NOMO-1 treated with DMSO at 0.1 percent for 48 hours (cell line): ENCODE results near the gene PRDM1.
A peak's percentile ranks its signal among the peaks of the same experiment; 100 is the strongest.

Source experiments
- DNase-seq: peaks from one replicate; lab custom pipeline; 2025; ENCODE audit not compliant: unreplicated experiment; lab: John Stamatoyannopoulos, UW

The PRDM1 gene

GRCh38 chr6:106069478-106069877 lies 16.7 kb upstream of the PRDM1 start:
- DNase-seq: no peak

- no peak for DNase-seq
These were observed 15.5 kb upstream of the PRDM1 start for GRCh38 chr6:106070636-106071035.

GRCh38 chr6:106072501-106073090 lies 13.5 kb upstream of the PRDM1 start:
- DNase-seq: peak; percentile 20

- DNase-seq: no peak
These were observed 12.0 kb upstream of the PRDM1 start for GRCh38 chr6:106074146-106074545.

- DNase-seq: no peak
These were observed 10.0 kb upstream of the PRDM1 start for GRCh38 chr6:106076139-106076538.

- no peak for DNase-seq
These were observed 9.0 kb upstream of the PRDM1 start for GRCh38 chr6:106077170-106077569.

GRCh38 chr6:106077881-106078280 lies 8.3 kb upstream of the PRDM1 start:
- DNase-seq: no peak

- DNase-seq: no peak
These were observed 6.0 kb upstream of the PRDM1 start for GRCh38 chr6:106079961-106080762.

GRCh38 chr6:106080763-106081095 lies 5.4 kb upstream of the PRDM1 start:
- no peak for DNase-seq

GRCh38 chr6:106081715-106082114 lies 4.4 kb upstream of the PRDM1 start:
- no peak for DNase-seq

- DNase-seq: no peak
These were observed 3.3 kb upstream of the PRDM1 start for GRCh38 chr6:106082735-106083398.

- no peak for DNase-seq
These were observed 2.5 kb upstream of the PRDM1 start for GRCh38 chr6:106083618-106084017.

GRCh38 chr6:106084106-106084988 lies 1.8 kb upstream of the PRDM1 start:
- peak; percentile 95 for DNase-seq

- no peak for DNase-seq
These were observed 996 bp upstream of the PRDM1 start for GRCh38 chr6:106084989-106085691.

- no peak for DNase-seq
These were observed 498 bp upstream of the PRDM1 start for GRCh38 chr6:106085692-106085983.

- DNase-seq: no peak
These were observed 659 bp downstream of the PRDM1 start for GRCh38 chr6:106086814-106087175.

- DNase-seq: no peak
These were observed 1.6 kb downstream of the PRDM1 start for GRCh38 chr6:106087548-106088325.

- peak; percentile 79 for DNase-seq
These were observed 3.9 kb downstream of the PRDM1 start for GRCh38 chr6:106090001-106090400.

- no peak for DNase-seq
These were observed 6.1 kb downstream of the PRDM1 start for GRCh38 chr6:106092279-106092678.

GRCh38 chr6:106094261-106094963 lies 8.3 kb downstream of the PRDM1 start:
- DNase-seq: no peak
